NCI-H345 treated with DMSO at 0.1 percent for 48 hours (cell line): ENCODE results near the gene OSBP.

Experiments used
- DNase-seq: peaks from one replicate; lab custom pipeline; 2025; ENCODE audit not compliant: unreplicated experiment; lab: John Stamatoyannopoulos, UW

OSBP gene

GRCh38 chr11:59607703-59608454, 7.7 kb downstream of the OSBP start:
- no peak for DNase-seq

DNA sequence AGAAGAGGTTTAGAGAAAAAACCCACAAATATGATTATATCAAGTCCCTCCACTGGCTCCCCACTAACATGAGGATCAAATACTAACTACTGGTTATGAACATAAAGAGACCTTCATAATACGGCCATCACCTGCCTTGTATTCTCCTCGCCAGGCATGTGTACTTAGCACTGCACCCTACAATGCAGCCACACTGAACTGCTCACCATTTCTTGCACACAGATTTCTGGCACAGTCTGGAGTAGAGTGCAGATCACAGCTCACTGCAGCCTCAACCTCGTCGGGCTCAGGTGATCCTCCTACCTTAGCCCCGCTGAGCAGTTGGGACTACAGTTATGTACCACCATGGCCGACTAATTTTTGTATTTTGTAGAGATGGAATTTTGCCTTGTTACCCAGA, 13.1 kb downstream of the OSBP start:
- no peak for DNase-seq

DNA sequence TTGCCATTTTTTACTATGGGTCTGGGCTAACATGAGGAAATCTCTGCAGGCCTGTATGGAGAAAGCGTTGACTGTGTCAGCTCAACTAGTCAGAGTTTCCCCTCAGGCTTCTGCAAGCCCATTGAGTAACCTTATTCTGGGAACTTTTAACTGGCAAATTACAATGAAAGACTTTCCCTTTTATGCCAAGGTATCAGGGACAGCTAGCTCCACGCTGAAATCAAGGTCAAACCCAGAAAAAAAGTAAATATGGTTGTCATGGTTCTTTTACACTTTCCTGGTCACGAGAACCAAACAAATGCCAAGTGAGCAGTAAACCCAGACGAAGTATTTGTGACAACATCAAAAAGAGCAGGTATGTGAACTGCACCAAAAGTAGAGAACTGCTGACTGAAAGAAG, 13.8 kb downstream of the OSBP start:
- no peak for DNase-seq

DNA sequence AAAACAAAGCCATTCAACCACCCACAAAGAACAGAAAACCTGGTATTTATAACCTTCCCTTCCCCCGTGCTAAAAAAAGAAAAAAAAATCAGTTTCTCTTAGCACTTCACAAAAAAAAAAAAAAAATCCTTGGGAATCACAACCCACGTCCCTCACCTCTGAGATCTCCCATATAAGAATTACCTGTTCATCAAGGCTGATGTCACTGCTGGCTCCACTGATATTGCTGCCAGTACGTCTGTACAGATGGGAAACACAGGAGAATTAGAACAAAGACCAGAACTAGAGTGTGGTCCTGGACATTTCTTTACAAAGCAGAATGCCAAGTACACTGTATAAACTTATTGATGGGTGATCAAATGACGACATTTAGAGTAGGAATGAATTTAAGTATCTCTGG, 14.9 kb downstream of the OSBP start:
- no peak for DNase-seq

GRCh38 chr11:59600234-59600633, 15.3 kb downstream of the OSBP start:
- no peak for DNase-seq

GRCh38 chr11:59598961-59599360, 16.6 kb downstream of the OSBP start:
- no peak for DNase-seq

DNA sequence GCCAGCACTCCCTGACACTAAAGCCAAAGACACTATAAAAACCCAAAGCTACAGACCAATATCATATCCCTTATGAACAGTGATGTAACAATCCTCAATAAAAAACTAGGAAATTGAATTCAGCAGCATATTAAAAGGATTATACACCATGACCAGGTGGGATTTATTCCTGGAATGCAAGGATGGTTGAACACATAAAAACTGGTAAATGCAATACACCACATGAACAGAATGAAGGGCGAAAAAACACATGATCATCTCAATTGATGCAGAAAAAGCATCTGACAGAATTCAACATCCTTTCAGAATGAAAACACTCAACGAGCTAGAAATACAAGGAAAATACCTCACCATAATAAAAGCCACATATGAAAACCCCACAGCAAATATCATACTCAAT, 31.3 kb downstream of the OSBP start:
- no peak for DNase-seq

- DNase-seq, result no peak
These were observed 33.6 kb downstream of the OSBP start for GRCh38 chr11:59582006-59582405.

- no peak for DNase-seq
These were observed 37.2 kb downstream of the OSBP start for GRCh38 chr11:59578369-59578768.

- DNase-seq, result no peak
These were observed 40.1 kb downstream of the OSBP start for GRCh38 chr11:59575505-59575904.

DNA sequence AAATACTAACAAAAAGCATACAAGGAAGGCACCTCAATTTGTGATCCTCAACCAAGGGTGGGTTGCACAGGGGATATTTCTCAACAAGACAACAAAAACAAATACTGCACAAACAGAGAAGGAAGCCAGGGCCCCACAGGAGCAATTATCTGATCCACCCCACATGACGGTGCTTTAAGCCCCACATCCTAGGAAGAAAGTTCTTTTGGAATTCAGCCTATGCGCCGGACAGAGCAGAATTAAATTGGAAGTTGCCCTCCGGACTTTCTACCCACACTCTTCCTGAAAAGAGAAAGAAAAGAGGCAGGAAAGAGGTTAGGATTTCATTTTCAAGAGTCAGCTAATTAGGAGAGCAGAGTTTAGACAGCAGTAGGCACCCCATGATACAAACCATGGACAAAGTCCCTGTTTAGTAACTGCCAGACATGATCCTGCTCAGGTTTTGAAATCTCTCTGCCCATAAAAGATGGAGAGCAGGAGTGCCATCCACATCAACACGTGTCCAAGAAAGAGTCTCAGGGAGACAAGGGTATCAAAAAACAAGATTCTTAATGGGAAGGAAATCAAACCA, 40.6 kb downstream of the OSBP start:
- DNase-seq, result no peak

GRCh38 chr11:59574467-59574866, 41.1 kb downstream of the OSBP start:
- DNase-seq, result no peak

- DNase-seq, result no peak
These were observed 42.4 kb downstream of the OSBP start for GRCh38 chr11:59573216-59573615.

DNA sequence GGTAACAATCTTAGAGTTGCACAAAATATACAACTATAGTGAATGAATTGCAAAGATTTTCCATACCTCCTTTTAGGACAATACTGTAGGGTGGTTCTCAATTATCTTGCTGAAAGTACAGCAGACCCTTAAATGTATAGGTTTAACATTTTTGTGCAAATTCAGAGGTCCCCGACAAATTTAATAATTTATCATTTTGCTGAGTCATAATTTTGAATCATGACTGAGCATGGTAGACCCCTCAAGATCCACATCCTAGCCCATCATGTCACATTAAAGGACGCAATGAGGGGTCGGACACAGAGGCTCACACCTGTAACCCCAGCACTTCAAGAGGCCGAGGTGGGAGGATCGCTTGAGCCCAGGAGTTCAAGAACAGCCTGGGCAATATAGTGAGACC, 43.5 kb downstream of the OSBP start:
- DNase-seq, result no peak

DNA sequence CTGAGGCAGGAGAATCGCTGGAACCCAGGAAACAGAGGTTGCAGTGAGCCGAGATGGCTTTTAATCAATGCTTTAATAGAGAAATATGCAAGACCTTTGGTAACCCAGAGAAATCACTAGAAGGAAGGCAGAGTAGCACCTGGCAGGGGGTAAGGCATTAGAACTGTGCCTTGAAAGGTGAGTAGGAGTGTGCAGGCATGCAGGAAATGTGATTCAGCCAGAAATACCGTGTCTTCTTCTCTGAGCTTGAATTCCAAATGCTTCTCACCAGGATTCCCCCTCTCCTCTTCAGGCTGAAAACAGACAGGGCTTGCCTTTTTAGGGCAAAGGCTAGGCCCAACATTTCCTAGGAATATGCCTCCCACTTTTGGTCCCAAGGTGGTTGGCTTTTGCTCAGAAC, 53.3 kb downstream of the OSBP start:
- DNase-seq, result no peak

DNA sequence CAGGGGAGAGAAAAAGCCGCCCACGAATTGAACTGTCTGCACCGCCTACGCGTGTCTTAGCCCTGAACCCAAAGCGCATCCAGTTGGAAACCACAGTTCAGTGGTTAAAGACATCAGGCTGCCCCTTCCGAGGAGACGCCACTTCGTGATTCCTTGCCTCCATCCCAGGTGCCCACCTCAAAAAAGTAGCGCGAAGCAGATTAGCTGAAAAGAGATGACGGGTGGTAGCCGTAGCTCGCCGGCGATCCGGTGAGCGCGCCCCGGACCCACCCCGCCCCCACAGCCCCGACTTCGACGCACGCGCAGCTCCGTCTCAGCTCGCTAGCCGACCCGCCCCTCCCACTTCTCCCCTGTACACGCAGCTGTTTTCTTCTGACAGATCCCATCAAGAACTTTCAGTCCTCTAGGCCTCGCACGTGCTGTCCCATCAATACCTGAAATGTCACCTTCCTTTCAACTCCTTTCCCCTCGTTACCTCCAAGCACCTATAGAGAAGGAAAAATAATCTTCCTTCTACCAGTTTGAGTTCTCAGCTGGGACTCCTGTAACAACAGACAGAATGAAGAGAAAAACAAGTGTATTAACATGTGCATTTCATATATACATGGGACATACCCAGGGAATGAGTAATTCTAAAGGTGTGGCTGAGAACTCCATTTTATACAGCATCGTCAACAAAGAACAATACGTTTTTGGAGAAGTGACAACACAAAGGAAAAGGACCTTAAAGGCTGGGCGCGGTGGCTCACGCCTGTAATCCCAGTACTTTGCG, 54.7 kb downstream of the OSBP start:
- peak; percentile 59 for DNase-seq

DNA sequence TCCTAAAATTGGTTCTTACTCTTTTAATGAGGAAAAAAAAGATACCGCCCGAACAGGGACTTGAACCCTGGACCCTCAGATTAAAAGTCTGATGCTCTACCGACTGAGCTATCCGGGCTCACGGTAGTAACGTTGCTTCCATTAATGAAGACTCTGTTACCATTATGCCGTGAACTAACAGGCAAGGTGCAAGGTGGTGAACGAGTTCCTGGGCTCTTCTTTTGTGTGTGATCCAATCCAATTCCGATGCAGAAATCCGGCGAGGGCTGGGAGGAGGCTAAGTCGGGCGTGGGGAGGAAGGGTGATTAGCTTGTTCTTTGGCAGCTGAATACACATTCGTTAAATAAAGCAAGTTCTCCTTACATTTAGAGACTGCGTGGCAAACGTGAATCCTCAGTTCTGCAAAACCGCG, 55.3 kb downstream of the OSBP start:
- DNase-seq, result peak; percentile 59

GRCh38 chr11:59559886-59560285, 55.7 kb downstream of the OSBP start:
- no peak for DNase-seq

DNA sequence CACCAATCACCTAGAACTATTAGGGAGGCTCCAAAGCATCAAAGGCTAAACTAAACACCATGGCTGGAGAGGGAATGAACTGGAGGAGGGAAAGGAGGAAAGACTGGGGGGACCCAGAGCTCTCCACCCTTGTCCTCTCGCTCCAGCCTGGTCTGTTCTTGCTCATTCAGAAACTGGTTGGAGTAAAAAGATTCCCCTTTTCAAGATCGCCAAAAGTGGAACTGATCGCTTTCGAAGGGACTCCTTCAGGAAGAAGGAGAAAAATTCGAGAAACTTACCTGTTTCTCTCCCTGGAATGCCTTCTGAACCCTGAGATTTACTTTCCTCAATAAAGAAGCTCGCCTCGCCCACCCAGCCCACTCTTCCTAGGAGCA, 57.3 kb downstream of the OSBP start:
- no peak for DNase-seq

GRCh38 chr11:59556917-59557348, 58.6 kb downstream of the OSBP start:
- DNase-seq, result no peak

- peak; percentile 12 for DNase-seq
These were observed 59.3 kb downstream of the OSBP start for GRCh38 chr11:59556115-59556916.
